Fibroblast of skin of abdomen (primary cell): ENCODE results near the gene KLHL11.
"Not testable (repeated sequence)": the region's sequence is repeated elsewhere in the genome, so short reads cannot be mapped to it uniquely, and the experiment has no call there.

ENCODE experiments used
- DNase-seq: peaks from one replicate; pipeline ENCODE4 v3.0.0-alpha.2; 2013

The KLHL11 gene

GRCh38 chr17:41888332-41888965, 23.2 kb upstream of the KLHL11 start:
- DNase-seq, result no peak

DNA sequence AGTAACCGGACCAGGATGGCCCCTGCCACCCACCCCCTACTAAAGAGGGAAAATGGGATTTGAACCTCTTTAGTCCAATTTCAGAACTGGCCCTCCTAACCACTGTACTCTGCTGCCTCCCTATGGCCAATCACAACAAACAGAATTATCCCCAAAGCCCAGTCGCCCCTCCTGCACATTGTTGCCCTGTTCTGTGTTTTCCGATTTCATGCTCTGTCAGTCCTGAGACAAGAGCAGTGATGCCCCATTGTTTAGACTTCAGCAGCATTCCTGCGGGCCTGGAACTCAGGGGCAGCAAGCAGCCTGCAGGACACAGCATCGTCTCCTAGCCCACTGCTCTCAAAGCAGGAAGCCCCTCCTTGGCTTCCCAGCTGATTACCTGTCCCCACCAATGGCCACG, 20.5 kb upstream of the KLHL11 start:
- DNase-seq, result no peak

GRCh38 chr17:41882756-41883155, 17.5 kb upstream of the KLHL11 start:
- no peak for DNase-seq

DNA sequence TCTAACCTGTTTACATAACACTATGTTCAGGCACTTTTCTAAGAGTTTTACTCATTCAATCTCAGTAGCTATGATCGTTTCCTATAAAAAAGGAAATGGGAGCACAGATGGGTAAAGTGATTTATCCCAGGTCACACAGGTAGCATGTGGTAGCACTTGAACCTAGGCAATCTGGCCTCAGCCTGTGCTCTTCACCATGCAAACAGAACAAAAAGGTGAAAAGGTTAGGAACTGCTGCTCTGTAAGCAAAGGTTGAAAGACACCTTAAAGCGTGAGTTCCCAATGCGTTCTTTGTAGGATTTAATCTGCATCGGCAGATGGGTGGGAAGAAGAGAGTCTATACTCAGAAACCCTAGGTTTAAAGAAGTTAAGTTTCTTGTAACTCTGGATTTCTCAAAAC, 14.9 kb upstream of the KLHL11 start:
- DNase-seq, result no peak

DNA sequence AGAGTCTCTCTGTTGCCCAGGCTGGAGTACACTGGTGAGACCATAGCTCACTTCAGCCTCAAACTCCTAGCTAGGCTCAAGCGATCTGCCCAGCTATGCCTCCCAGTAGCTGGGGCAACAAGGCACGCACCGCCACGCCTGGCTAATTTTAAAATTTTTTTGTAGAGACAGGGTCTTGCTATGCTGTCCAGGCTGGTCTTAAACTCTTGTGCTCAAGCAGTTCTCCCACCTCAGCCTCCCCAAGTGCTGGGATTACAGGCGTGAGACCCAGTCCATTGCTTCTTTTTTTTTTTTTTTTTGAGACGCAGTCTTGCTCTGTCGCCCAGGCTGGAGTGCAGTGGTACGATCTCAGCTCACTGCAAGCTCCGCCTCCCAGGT, 9.1 kb upstream of the KLHL11 start:
- not testable (repeated sequence) for DNase-seq

DNA sequence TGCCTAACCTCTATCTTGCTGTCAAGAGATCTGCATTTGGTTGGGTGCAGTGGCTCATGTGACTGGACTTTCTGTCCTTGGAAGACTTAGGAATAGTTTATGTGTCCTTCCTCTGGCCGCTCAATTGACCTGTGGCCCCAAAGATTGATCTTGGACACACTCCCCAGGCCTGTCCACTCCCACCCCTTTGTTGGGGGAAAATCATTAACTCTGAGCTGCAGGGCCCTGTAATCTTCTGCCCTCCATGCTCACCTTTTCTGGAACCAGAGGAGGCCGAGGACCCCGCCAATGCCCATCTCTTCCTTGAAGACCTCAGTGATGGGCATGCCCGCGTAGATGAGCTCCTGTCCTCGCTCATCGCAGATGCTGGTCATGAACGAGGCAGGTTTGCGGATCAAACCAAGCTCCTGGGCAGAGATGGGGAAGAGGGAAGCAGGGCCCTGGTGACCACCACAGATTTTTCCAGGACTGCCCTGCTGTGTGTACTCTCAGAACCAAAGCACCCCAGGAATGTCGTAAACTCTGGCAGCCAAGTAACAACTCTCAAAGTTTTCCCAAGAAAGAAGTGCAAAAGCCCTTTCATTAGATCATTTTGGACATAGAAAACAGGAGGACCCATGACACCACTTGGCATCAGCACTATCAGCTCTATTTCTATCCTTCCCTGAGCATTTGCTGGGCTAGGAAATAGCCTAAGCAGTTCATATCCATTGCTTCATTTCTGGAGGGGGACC, 8.5 kb upstream of the KLHL11 start:
- no peak for DNase-seq

DNA sequence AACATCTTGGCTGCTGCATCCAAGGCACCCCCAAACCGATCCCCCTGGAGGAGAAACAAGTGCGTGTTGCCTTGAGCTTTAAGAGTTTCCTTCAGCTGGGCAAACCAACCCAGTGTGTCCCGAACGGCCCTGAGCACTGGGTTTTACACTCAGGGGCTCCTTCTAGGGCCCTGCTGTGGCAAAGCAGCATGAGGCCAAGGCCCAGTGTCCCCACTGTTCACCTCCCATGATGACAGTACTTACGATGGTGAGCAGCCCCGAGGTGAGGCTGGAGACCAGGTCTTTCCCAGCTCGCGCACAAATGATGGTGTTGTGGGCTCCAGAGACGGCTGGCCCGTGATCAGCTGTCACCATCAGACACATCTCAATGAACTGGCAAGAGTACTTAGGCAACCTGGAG, 6.6 kb upstream of the KLHL11 start:
- DNase-seq, result no peak

- DNase-seq, result no peak
Observed at GRCh38 chr17:41870627-41871026, 5.4 kb upstream of the KLHL11 start.

DNA sequence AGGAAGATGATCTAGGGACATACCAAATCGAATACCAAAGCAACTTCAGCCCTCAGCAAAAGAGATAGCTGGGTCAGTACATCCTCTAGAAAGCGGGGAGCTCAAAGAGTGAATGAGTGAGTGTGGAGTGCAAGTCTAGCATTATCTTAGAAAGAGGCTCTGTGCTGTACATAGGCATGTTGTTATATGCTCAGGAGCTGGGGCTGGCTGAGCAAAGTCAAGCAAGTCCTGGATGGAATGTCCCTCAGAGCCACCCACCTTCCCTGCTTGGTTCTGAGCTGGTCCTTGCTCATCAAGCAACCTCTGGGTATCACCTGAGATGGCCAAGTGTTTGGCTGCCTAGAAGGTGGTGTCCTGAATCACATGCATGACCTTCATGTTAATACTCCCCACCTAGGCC, 4.9 kb upstream of the KLHL11 start:
- no peak for DNase-seq

DNA sequence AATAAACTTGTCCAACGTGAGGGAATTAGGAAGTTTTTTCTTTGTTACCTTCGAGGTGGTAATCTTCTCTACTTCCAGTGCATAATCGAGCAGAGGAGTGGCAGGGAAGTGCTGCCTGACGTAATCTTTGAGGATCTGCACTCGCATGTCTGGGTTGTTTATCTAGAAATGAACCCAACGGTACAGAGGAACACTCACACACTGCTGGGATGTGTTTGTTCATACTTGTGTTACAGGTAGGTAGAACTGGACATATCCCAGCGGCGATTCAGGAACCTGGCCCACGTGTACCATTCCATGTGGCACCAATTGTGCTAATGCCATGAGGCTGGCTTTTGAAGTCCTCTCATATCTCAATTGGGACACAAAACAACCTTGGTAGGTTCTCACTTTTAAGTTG, 4.2 kb upstream of the KLHL11 start:
- DNase-seq, result no peak

- no peak for DNase-seq
Observed at GRCh38 chr17:41868568-41868967, 3.3 kb upstream of the KLHL11 start.

- no peak for DNase-seq
Observed at GRCh38 chr17:41865596-41865893, 322 bp upstream of the KLHL11 start.

GRCh38 chr17:41864498-41864835, 756 bp downstream of the KLHL11 start:
- no peak for DNase-seq

DNA sequence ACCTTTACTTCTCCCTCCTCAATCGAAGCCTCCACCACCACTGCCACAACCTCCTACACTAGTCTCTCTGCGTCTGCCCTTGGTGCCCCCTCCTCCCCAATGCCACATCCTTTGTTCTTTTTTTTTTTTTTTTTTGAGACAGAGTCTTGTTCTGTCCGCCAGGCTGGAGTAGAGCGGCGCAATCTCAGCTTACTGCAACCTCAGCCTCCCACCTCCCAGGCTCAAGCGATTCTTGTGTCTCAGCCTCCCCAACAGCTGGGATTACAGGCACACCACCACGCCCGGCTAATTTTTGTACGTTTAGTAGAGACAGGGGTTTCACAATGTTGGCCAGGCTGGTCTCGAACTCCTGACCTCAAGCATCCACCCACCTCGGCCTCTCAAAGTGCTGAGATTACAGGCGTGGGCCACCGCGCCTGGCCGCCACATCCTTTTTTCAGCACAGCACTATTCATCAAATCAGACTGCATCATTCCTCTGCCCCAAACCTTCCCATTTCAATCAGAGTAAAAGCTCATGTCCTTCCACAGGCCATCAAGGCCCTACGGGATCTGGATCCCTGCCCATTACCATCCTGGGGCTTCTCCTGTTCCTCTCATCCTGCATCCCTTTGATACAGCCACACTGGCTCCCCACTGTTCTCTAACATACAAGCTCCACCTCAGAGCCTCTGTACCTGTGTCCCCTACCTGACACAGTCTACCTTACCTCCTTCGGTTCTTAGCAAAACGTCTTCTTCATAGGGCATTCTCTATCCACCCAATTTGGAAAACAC, 2.0 kb downstream of the KLHL11 start:
- no peak for DNase-seq

GRCh38 chr17:41860254-41860931, 4.8 kb downstream of the KLHL11 start:
- DNase-seq, result no peak

- DNase-seq, result not testable (repeated sequence)
Observed at GRCh38 chr17:41851382-41851781, 13.8 kb downstream of the KLHL11 start.

DNA sequence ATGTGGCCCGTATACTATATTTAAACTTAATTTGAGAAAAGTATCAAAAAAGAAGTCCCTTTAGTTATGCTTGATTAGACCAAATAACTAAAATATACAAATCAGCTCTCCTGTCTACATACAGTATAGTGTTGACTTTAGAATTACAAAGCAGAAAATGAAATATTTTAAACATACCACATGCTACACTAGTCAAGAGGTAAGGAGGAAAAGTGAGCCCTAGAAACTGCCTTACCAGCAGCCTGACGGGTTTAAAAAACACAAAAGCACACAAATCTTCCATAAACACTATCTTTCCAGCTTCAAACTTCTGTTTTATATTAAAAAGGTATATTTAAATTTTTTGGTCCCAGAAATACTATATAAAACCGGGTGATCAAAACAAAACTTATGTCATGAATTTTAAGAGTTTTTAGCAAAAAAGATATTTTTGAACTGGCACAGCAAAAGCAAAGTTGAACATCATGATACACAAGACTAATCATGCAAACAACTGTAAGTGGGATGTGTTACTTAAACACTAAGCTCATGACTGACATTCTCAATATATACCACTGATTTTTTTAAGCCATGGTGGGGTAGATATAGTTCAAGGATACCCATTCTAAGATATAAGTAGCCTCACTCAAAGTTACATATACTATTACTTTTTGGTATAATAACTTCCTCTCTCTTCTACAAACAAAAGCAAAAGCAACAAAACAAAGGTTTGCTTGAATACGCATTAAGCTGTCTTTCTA, 15.8 kb downstream of the KLHL11 start:
- DNase-seq, result no peak

DNA sequence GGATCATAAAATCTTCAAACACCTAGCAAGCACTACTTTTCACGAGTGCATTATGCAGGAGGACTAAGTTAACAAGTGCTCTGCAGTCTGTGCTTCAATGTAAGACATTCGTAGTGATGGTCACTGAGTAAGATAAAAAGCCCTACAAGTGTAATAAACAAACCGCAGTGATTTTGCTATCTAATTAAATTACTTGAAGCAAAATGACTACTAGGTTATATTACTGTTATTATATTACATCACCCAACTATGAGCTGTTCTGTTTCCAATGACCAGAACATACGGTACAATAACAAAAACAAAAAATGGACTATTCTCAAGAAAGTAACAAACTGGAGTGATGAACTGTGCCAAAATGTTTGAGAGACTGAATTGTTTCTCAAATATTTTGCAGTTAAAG, 16.4 kb downstream of the KLHL11 start:
- no peak for DNase-seq

DNA sequence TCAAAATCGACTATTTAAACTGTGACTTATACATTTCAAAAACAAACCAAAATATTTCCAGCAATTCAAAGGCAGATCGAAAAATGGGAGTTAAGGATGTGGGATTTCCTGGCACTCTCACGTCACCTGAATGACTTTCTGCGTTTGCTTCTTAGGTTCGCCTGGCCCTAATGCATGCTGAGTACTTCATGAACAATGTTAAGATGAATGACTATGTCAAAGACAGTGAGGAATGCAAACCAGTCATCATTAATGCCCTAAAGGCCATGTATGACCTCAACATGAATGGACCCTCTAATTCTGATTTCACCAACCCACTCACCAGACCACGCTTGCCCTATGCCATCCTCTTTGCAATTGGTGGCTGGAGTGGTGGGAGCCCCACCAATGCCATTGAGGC, 20.3 kb downstream of the KLHL11 start:
- DNase-seq, result no peak

GRCh38 chr17:41840781-41841180, 24.4 kb downstream of the KLHL11 start:
- not testable (repeated sequence) for DNase-seq

DNA sequence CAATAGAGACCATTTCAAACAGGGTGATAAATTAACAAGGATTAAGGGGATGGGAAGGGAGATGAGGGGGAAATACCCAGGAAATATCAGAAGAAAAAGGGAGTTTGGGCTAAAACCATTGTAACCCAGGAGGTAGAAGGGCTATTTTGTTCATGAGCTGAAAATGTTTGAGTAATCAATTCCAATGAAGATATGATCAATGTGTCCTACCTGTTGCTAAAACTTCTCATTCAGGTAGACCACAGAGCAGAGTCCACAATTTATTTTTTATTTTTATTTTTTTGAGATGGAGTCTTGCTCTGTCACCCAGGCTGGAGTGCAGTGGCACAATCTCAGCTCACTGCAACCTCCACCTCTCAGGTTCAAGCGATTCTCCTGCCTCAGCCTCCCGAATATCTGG, 25.8 kb downstream of the KLHL11 start:
- DNase-seq, result not testable (repeated sequence)

DNA sequence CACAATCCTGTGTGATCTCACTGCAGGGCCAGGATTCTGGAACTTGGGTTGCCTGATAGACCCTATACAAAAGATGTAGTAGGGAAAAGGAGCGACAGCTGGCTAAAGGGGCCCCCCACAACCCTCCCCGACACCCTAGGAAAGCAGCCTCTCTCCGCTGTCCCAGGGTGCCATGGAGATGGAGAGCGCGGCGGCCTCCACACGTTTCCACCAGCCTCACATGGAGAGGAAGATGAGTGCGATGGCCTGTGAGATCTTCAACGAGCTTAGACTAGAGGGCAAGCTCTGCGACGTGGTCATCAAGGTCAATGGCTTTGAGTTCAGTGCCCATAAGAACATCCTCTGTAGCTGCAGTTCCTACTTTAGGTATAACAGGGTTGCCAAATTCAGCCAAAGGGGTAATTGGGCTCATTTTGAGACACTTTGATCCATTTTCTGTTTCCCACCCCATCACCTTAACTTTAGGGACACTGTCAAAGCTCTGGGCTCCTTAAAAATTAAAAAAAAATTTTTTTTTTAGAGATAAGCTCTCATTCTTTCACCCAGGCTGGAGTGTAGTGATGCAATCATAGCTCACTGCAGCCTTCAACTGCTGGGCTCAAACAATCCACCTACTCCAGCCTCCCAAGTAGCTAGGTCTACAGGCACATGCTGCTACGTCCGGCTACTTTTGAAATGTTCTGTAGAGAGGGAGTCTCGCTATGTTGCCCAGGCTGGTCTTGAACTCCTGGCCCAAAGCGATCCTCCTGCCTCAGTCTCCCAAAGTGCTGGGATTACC, 27.3 kb downstream of the KLHL11 start, which contains the start of gene KLHL10:
TSS of gene KLHL10 (plus strand) at position 65 of the 778 bp plus-strand sequence. CDS start at position 173, 108 bp downstream.
- no peak for DNase-seq
